Esophagus muscularis mucosa (tissue), 3 donors: ENCODE data around the gene HHIP.

Experiments
- CTCF ChIP-seq, 3 experiments: fragments of 200-600 bp in 2 of 3; fragments of 450-650 bp in 1 of 3; sonication (generic) in 2 of 3; IDR thresholded peaks; one replicate each; pipeline ENCODE4 v1.5.1; 2017 to 2019; ENCODE audit warnings: antibody characterized with exemption in 3 of 3, mild to moderate bottlenecking in 2 of 3, moderate library complexity in 1 of 3
- EP300 ChIP-seq: sonication (generic); formaldehyde crosslinking; IDR thresholded peaks from one replicate; pipeline ENCODE4 v1.6.1; 2017; ENCODE audit warnings: antibody characterized with exemption

GRCh38 chr4:144656850-144657249 lies 10.9 kb downstream of the HHIP start:
- TF ChIP-seq CTCF (IDR thresholded peaks at IDR 0.05) (no peak), EP300 (no peak)
